ENCODE measurements around the gene FLNB.

The FLNB gene

GRCh38 chr3:58120075-58120812 is 112.0 kb downstream of the FLNB start:
- H3K27me3 ChIP-seq (ENCODE audit: insufficient read depth, poor library complexity, severe bottlenecking) = no peaks in the 10 kb centered on the region
- TF ChIP-seq, protein P1, sequence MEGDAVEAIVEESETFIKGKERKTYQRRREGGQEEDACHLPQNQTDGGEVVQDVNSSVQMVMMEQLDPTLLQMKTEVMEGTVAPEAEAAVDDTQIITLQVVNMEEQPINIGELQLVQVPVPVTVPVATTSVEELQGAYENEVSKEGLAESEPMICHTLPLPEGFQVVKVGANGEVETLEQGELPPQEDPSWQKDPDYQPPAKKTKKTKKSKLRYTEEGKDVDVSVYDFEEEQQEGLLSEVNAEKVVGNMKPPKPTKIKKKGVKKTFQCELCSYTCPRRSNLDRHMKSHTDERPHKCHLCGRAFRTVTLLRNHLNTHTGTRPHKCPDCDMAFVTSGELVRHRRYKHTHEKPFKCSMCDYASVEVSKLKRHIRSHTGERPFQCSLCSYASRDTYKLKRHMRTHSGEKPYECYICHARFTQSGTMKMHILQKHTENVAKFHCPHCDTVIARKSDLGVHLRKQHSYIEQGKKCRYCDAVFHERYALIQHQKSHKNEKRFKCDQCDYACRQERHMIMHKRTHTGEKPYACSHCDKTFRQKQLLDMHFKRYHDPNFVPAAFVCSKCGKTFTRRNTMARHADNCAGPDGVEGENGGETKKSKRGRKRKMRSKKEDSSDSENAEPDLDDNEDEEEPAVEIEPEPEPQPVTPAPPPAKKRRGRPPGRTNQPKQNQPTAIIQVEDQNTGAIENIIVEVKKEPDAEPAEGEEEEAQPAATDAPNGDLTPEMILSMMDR (IDR thresholded peaks at IDR 0.05; ENCODE audit: poor library complexity, severe bottlenecking) = no peak
- no peaks in the 10 kb centered on the region for H3K4me1 ChIP-seq (ENCODE audit: insufficient read depth, poor library complexity, severe bottlenecking)
- H3K9me3 ChIP-seq (ENCODE audit: severe bottlenecking) = no peaks in the 10 kb centered on the region
- DNase-seq (ENCODE audit: low spot score) (peak; percentile 17), ATAC-seq (ENCODE audit: low read depth) (no peak)
- H3K4me3 ChIP-seq (ENCODE audit: severe bottlenecking) = no peak overlapping the region
- peaks cover 100% of the 10 kb centered on the region for H3K36me3 ChIP-seq (ENCODE audit: low read depth)
- no peak overlapping the region for H3K27ac ChIP-seq (ENCODE audit: poor library complexity, severe bottlenecking)

DNA sequence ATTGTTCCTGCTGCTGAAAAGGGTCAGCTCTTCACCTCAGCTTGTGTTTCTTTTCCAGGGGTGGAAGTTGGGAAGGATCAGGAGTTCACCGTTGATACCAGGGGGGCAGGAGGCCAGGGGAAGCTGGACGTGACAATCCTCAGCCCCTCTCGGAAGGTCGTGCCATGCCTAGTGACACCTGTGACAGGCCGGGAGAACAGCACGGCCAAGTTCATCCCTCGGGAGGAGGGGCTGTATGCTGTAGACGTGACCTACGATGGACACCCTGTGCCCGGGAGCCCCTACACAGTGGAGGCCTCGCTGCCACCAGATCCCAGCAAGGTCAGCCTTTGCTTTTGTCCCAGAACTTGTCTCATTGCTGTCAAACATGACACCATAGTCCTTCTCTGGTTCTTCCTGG is 113.0 kb downstream of the FLNB start:
- no peaks in the 10 kb centered on the region for H3K9me3 ChIP-seq (ENCODE audit: severe bottlenecking)
- ATAC-seq (ENCODE audit: low read depth) (no peak), DNase-seq (ENCODE audit: low spot score) (no peak)
- H3K4me3 ChIP-seq (ENCODE audit: severe bottlenecking) = no peak overlapping the region
- H3K36me3 ChIP-seq (ENCODE audit: low read depth) = peaks cover 100% of the 10 kb centered on the region
- TF ChIP-seq, protein P1 (IDR thresholded peaks at IDR 0.05; ENCODE audit: poor library complexity, severe bottlenecking) = no peak
- no peak overlapping the region for H3K27ac ChIP-seq (ENCODE audit: poor library complexity, severe bottlenecking)
- no peaks in the 10 kb centered on the region for H3K27me3 ChIP-seq (ENCODE audit: insufficient read depth, poor library complexity, severe bottlenecking)
- H3K4me1 ChIP-seq (ENCODE audit: insufficient read depth, poor library complexity, severe bottlenecking) = no peaks in the 10 kb centered on the region

GRCh38 chr3:58122936-58123700 is 114.9 kb downstream of the FLNB start:
- H3K9me3 ChIP-seq (ENCODE audit: severe bottlenecking) = no peaks in the 10 kb centered on the region
- H3K36me3 ChIP-seq (ENCODE audit: low read depth) = peaks cover 100% of the 10 kb centered on the region
- no peak overlapping the region for H3K4me3 ChIP-seq (ENCODE audit: severe bottlenecking)
- TF ChIP-seq, protein P1 (IDR thresholded peaks at IDR 0.05; ENCODE audit: poor library complexity, severe bottlenecking) = no peak
- ATAC-seq (ENCODE audit: low read depth) (peak; percentile 2; the same call in 1 of the 3 replicates), DNase-seq (ENCODE audit: low spot score) (peak; percentile 57)
- no peaks in the 10 kb centered on the region for H3K4me1 ChIP-seq (ENCODE audit: insufficient read depth, poor library complexity, severe bottlenecking)
- H3K27ac ChIP-seq (ENCODE audit: poor library complexity, severe bottlenecking) = no peak overlapping the region
- H3K27me3 ChIP-seq (ENCODE audit: insufficient read depth, poor library complexity, severe bottlenecking) = no peaks in the 10 kb centered on the region

GRCh38 chr3:58124387-58124786 is 116.2 kb downstream of the FLNB start:
- ATAC-seq (ENCODE audit: low read depth) = peak; percentile 10; the same call in 2 of the 3 replicates
- H3K4me3 ChIP-seq (ENCODE audit: severe bottlenecking) = no peak overlapping the region
- DNase-seq (ENCODE audit: low spot score) = no peak
- H3K4me1 ChIP-seq (ENCODE audit: insufficient read depth, poor library complexity, severe bottlenecking) = no peaks in the 10 kb centered on the region
- H3K27me3 ChIP-seq (ENCODE audit: insufficient read depth, poor library complexity, severe bottlenecking) = no peaks in the 10 kb centered on the region
- H3K9me3 ChIP-seq (ENCODE audit: severe bottlenecking) = no peaks in the 10 kb centered on the region
- TF ChIP-seq, protein P1 (IDR thresholded peaks at IDR 0.05; ENCODE audit: poor library complexity, severe bottlenecking) = no peak
- peaks cover 100% of the 10 kb centered on the region for H3K36me3 ChIP-seq (ENCODE audit: low read depth)
- H3K27ac ChIP-seq (ENCODE audit: poor library complexity, severe bottlenecking) = no peak overlapping the region
